ENCODE data around the gene FCF1.
"Not testable (repeated sequence)": the region's sequence is repeated elsewhere in the genome, so short reads cannot be mapped to it uniquely, and the experiment has no call there.

The FCF1 gene

DNA sequence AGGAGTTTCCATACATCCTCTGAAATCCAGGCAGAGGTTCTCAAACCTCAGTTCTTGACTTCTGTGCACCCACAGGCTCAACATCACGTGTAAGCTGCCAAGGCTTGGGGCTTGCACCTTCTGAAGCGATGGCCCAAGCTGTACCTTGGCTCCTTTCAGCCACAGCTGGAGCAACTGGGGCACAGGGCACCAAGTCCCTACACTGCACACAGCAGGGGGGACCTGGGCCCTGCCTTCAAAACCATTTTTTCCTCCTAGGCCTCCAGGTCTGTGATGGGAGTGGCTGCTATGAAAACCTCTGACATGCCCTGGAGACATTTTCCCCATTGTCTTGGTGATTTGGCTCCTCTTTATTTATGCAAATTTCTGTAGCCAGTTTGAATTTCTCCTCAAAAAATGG, 10.7 kb upstream of the FCF1 start:
- DNase-seq (ENCODE audit: low read depth): no peak

DNA sequence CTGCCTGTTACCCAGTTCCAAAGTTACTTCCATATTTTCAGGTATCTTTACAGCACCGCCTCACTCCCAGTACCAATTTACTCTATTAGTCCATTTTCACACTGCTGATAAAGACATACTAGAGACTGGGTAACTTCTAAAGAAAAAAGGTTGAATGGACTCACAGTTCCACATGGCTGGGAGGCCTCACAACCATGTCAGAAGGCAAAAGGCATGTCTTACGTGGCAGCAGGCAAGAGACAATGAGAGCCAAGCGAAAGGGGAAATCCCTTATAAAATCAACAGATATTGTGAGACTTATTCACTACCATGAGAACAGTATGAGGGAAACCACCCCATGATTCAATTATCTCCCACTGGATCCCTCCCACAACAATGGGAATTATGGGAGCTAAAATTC, 9.9 kb upstream of the FCF1 start:
- DNase-seq (ENCODE audit: low read depth): no peak

DNA sequence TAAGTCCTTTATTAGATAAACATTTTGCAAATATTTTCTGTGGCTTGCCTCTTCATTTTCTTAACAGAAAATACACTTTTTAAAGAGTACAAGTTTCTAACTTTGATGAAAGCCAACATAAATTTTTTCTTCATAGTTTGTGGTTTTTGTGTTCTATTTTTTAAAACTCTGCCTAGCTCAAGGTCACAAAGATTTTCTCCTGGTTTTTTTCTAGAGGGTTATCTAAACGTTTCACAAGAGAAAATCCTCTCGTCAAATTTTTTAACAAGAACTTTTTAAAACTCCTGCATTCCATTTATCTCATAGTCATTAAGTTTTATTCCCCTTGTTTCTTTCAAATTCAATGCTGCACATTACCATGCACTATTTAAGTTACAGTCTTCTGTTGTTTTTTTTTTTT, 8.3 kb upstream of the FCF1 start:
- DNase-seq (ENCODE audit: low read depth): no peak

GRCh38 chr14:74705613-74706500, 7.1 kb upstream of the FCF1 start:
- no peak for DNase-seq (ENCODE audit: low read depth)

GRCh38 chr14:74710480-74710879, 2.5 kb upstream of the FCF1 start:
- no peak for DNase-seq (ENCODE audit: low read depth)

- DNase-seq (ENCODE audit: low read depth): no peak
Observed at GRCh38 chr14:74711651-74712050, 1.3 kb upstream of the FCF1 start.

GRCh38 chr14:74713395-74713735, 421 bp downstream of the FCF1 start:
- DNase-seq (ENCODE audit: low read depth): no peak

GRCh38 chr14:74720526-74720925, 7.6 kb downstream of the FCF1 start:
- no peak for DNase-seq (ENCODE audit: low read depth)

GRCh38 chr14:74723134-74723533, 10.2 kb downstream of the FCF1 start:
- no peak for DNase-seq (ENCODE audit: low read depth)

DNA sequence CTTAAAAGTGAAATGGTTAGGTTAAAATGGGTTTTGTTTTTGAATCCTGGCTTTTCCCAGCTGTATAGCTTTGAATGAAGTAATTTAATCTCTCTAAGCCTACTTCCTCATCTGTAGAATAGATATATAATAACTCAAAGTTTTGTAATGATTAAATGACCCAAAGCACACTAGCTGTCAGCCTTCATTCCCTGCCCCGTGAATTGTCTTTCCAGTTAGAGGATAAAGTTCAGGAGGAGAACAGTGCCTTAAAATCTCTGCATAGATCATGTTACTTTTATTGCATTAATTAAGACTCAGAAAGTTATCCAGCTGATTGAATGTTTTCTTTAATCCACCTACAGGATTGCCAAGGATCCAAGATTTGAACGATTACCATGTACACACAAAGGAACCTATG, 19.4 kb downstream of the FCF1 start:
- DNase-seq (ENCODE audit: low read depth): no peak

DNA sequence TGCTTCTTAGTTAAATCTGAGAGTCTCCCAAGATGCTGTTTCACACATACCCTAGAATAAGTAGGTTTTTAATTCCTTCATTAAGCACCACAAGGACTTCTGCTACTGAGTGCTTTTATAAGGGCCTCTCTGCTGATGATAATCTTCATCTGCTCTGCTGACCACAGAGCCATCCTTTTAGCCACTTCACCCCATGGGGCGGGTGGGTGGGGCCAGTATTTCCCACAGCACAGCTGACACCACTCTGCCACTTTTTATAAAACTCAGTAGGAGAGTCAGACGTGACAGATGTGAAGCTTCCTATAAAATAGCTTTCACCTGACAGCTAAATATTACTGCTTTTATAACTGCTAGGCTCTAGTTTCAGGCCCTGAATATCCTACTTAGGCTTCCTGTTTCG, 20.3 kb downstream of the FCF1 start:
- no peak for DNase-seq (ENCODE audit: low read depth)

DNA sequence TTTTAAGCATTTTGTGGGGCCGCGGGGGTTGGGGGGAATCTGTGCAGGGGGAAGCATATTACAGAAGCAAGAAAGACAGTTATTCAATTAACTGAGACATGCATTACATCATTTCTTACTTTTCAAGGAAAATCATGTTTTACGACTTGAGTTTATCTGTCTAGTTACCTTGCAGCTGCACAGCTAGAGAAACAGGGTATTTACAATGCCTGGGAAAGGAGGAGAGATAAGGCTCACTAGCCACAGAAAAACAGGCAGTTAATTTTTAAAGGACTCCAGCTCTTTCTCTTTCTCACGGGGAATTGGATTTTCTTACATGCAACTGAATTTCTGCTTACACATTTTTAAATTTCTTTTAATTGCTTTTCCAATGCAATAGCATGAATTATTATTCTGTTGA, 22.2 kb downstream of the FCF1 start:
- DNase-seq (ENCODE audit: low read depth): no peak

DNA sequence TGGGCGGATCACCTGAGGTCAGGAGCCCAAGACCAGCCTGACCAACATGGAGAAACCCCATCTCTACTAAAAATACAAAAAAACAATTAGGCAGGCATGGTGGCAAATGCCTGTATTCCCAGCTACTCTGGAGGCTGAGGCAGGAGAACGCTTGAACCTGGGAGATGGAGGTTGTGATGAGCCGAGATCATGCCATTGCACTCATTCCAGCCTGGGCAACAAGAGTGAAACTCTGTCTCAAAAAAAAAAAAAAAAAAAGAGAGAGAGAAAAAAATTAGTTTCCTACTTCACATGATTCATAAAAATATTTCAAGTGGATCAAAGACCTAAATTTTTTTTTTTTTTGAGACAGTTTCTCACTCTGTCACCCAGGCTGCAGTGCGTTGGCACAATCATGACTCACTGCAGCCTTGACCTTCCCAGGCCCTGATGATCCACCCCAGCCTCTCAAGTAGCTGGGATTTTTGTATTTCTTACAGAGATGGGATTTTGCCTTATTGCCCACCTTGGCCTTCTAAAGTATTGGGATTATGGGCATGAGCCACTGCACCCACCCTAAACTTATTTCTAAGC, 24.9 kb downstream of the FCF1 start:
- no peak for DNase-seq (ENCODE audit: low read depth)

DNA sequence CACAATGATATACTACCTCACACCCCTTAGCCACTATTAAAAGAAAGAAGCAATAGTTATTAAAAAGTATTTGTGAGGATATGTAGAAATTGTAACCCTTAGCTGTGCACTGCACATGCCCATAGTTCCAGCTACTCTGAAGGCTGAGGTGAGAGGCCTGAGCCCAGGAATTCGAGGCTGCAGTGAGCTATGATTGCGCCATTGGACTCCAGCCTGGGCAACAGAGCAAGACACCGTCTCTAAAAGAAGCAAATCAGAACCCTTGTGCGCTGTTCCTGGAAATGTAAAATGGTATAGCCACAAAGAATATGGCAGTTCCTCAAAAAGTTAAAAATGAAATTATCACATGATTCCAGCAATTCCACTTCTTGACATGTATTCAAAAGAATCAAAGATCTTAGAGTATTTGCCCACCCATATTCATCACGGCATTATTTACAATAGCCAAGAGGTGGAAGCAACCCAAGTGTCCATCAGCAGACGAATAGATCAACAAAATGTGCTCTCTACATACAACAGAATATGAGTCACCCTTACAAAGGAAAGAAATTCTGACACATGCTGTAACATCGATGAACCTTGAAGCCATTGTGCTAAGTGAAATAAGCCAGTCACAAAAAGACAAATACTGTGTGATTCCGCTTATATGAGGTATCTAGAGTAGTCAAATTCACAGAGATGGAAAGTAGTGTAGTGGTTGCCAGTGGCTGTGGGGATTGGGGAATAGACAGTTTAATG, 26.5 kb downstream of the FCF1 start:
- no peak for DNase-seq (ENCODE audit: low read depth)

GRCh38 chr14:74747237-74747636, 34.3 kb downstream of the FCF1 start:
- DNase-seq (ENCODE audit: low read depth): no peak

DNA sequence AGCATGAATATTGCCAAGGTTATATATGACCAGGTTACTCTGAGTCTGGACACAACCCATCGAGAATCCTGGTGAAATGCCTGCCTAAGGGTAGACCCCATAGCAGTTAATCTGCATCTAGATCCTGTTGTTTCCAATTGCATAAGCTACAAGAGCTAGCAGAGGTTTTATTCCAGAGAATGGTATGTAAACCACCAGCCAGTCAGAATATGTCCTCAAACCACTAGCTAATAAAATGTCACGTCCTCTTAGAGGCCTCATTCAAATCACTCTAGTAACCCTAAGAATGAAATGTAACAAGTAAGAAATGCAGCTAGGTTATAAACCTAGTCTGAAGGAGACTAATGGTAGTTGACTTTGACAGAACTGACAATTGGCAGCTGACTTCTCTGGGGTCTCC, 41.2 kb downstream of the FCF1 start:
- no peak for DNase-seq (ENCODE audit: low read depth)

DNA sequence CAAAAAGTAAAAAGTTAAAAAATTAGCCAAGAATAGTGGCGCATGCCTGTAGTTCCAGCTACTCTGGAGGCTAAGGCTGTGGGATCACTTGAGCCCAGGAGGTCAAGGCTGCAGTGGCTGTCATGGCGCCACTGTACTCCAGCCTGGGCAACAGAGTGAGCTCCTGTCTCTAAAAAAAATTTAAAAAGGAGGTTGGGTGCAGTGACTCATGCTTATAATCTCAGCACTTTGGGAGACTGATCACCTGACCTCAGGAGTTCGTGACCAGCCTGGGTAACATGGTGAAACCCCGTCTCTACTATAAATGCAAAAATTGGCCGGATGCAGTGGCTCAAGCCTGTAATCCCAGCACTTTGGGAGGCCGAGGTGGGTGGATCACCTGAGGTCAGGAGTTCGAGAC, 42.0 kb downstream of the FCF1 start:
- DNase-seq (ENCODE audit: low read depth): no peak

DNA sequence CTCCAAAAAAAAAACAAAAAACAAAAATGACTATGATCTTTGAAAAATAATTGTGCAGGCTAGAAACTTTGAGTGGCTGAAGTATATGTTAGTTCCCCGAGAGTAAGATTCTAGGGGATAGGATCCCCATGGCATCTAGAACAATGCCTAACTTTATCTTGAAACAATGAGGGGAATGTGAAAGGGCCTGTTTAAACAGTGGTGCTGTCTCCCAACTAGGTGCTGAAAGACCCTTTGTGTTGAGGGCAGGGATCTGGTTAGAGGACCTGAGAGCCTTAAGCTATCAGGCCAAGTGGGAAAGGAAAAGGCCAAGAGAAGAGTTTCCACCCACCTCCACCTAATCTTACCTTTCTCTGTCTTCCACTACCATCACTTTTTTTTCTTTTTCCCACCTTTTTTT, 43.4 kb downstream of the FCF1 start:
- no peak for DNase-seq (ENCODE audit: low read depth)

- not testable (repeated sequence) for DNase-seq (ENCODE audit: low read depth)
Observed at GRCh38 chr14:74758505-74758904, 45.6 kb downstream of the FCF1 start.

GRCh38 chr14:74762917-74763802, 50.2 kb downstream of the FCF1 start, which contains the start of gene YLPM1:
Gene YLPM1 (plus strand): TSS chr14:74763316. CDS start chr14:74763490, 174 bp downstream.
- DNase-seq (ENCODE audit: low read depth): peak; percentile 83

- DNase-seq (ENCODE audit: low read depth): no peak
Observed at GRCh38 chr14:74763803-74764531, 51.0 kb downstream of the FCF1 start.
